PFSK-1 (cell line): ENCODE results near the gene PNLDC1.

Experiments used
- FOXP2 ChIP-seq: optimal IDR thresholded peaks from 2 replicates; pipeline ENCODE3; 2011; ENCODE audit warnings: borderline replicate concordance, control low read depth, inconsistent platforms; ENCODE audit not compliant: insufficient read depth; ENCODE audit errors: extremely low read length, extremely low read depth
- POLR2AphosphoS5 ChIP-seq: IDR thresholded peaks from 2 replicates; pipeline ENCODE4 v1.6.1; 2012; ENCODE audit warnings: low read depth, mild to moderate bottlenecking, control low read depth, low read length, moderate library complexity
- SIN3A ChIP-seq: IDR thresholded peaks from 2 replicates; pipeline ENCODE4 v1.6.1; 2012; ENCODE audit warnings: mild to moderate bottlenecking, low read length, moderate library complexity, borderline replicate concordance; ENCODE audit not compliant: insufficient read depth
- TAF1 ChIP-seq: IDR thresholded peaks from 2 replicates; pipeline ENCODE4 v1.6.1; 2012; ENCODE audit warnings: low read length, control low read depth, borderline replicate concordance; ENCODE audit not compliant: insufficient read depth
- TF ChIP-seq, protein P1 (sequence below), 2 experiments: IDR thresholded peaks; 2 replicates each; pipeline versions ENCODE4 v1.6.1 to v1.8.0; 2011 to 2012; ENCODE audit warnings: low read depth in 2 of 2, low read length in 2 of 2, control low read depth in 1 of 2, inconsistent platforms in 1 of 2, mild to moderate bottlenecking in 1 of 2, moderate library complexity in 1 of 2; ENCODE audit not compliant: insufficient read depth in 1 of 2

PNLDC1 gene

DNA sequence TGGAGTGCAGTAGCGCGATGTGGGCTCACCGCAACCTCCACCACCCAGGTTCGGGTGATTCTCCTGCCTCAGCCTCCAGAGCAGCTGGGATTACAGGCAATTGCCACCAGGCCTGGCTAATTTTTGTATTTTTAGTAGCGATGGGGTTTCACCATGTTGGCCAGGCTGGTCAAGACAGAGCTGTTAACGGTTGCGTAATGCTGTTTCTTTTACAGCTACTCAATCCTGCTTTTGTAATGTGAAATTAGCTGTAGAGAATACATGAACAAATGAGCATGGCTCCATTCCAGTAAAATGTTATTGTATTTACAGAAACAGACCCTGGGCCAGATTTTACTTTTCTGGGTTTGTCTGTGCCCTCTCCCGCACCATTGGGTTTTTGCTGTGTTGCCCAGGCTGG lies 1.9 kb downstream of the PNLDC1 start:
- TF ChIP-seq SIN3A = no peak
- TF ChIP-seq FOXP2 = no peak
- no peak for TF ChIP-seq TAF1
- TF ChIP-seq, protein P1, sequence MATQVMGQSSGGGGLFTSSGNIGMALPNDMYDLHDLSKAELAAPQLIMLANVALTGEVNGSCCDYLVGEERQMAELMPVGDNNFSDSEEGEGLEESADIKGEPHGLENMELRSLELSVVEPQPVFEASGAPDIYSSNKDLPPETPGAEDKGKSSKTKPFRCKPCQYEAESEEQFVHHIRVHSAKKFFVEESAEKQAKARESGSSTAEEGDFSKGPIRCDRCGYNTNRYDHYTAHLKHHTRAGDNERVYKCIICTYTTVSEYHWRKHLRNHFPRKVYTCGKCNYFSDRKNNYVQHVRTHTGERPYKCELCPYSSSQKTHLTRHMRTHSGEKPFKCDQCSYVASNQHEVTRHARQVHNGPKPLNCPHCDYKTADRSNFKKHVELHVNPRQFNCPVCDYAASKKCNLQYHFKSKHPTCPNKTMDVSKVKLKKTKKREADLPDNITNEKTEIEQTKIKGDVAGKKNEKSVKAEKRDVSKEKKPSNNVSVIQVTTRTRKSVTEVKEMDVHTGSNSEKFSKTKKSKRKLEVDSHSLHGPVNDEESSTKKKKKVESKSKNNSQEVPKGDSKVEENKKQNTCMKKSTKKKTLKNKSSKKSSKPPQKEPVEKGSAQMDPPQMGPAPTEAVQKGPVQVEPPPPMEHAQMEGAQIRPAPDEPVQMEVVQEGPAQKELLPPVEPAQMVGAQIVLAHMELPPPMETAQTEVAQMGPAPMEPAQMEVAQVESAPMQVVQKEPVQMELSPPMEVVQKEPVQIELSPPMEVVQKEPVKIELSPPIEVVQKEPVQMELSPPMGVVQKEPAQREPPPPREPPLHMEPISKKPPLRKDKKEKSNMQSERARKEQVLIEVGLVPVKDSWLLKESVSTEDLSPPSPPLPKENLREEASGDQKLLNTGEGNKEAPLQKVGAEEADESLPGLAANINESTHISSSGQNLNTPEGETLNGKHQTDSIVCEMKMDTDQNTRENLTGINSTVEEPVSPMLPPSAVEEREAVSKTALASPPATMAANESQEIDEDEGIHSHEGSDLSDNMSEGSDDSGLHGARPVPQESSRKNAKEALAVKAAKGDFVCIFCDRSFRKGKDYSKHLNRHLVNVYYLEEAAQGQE (IDR thresholded peaks at IDR 0.05; ENCODE audit: insufficient read depth in 1 of 2, low read depth in 2 of 2, low read length in 2 of 2) = no peak
- TF ChIP-seq POLR2AphosphoS5 = no peak

DNA sequence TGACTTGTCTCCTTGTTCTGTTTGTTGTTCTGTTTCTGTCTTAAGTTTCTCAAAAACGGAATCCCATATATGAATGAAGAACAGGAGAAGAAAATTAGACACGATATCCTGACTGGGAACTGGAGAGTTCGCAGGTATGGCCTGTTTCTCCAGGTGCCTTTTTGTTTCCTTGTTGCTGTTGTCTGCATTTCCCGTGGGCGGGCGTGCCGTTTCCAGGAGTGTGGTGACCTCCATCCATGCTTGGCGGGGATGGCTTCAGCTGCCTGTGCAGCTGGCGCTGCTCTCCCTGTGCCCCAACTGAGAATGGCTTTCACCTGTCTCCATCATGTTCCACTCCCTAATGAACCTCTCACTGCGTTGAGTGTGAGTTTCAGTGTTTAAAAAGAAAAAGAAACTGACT lies 4.4 kb downstream of the PNLDC1 start:
- no peak for TF ChIP-seq SIN3A
- TF ChIP-seq TAF1 = no peak
- TF ChIP-seq, protein P1 (IDR thresholded peaks at IDR 0.05; ENCODE audit: insufficient read depth in 1 of 2, low read depth in 2 of 2, low read length in 2 of 2) = no peak
- TF ChIP-seq FOXP2 = no peak
- TF ChIP-seq POLR2AphosphoS5 = no peak

DNA sequence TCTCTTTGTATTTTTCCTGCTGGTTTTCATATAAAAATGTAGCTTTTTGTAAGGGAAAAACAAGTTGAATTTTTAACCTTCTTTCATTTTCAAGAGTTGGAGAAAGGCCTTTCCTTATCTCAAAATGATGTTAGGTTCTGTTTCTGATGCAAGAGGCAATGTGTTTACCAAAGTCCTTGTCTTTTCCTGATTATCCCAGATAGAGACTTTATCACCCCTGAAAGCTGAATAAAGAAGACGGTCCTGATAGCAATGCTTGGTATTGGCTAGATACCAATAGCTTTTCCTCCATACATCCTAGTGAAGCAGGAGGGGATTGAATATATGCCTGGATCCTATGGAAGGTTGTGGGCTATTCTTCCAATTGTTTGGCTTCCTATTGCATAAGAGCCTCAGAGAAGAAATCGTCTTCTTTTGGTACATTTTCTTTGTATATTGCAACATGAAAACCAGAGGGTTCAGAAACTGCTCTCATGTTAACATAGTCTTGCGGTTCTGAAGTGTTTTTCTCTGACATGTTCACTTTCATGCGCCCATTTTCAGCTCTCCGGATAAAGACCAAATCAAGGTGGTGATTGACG lies 5.5 kb downstream of the PNLDC1 start:
- TF ChIP-seq TAF1 (no peak), SIN3A (no peak), POLR2AphosphoS5 (no peak), FOXP2 (no peak)
- TF ChIP-seq, protein P1 (IDR thresholded peaks at IDR 0.05; ENCODE audit: insufficient read depth in 1 of 2, low read depth in 2 of 2, low read length in 2 of 2) = no peak

DNA sequence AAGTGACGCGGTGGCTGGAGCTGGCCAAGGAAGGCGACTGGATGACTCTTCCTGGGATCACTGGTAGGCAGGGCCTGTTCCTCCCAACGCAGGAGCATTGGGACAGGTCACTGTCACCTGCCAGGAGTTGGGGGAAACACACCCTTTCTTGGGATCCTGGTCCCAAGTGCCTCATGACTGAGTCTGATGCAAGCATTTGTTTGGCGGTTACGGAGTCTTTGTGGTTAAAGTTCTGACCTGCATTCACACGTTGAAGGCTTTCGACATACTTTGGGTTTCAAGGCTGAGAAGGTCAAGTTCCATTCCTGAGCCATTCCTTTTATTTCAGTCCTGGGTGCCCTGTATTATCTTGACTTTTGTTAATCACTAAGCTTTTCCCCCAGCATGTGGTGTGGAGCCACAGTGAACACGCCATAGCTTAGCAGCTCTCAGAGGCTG lies 6.0 kb downstream of the PNLDC1 start:
- no peak for TF ChIP-seq SIN3A
- no peak for TF ChIP-seq FOXP2

DNA sequence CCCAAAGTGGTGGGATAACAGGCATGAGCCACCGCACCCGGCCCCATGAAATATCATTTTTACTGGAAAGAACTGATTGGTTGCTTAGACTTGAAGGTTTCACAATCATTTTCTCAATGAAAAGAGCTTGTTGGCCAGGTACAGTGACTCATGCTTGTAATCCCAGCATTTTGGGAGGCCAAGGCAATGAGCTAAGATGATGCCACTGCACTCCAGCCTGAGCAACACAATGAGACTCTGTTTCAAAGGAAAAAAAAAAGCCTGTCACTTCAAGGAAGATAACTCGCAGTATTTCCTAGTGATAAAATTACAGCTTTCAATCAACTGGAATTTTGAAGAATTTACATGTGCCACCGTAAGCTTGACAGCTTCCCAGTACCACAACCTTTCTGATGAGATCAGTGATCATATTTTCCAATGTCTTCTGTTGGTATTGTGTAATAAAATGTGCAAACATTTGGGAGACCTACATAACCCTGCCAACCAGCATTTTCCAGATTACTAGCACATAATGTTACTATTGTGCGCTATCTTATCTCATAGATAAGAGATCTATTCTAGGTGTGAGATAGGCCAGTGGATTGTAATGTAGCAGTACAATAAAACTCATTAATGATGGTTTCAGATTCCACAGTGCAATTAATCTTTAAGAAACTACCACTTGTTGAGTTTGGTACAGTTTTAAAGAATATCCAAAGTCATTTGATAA lies 7.2 kb downstream of the PNLDC1 start:
- TF ChIP-seq SIN3A (no peak), TAF1 (no peak), FOXP2 (no peak), POLR2AphosphoS5 (no peak)
- TF ChIP-seq, protein P1 (IDR thresholded peaks at IDR 0.05; ENCODE audit: insufficient read depth in 1 of 2, low read depth in 2 of 2, low read length in 2 of 2) = no peak
